Loucy (cell line): ENCODE measurements around the gene DIO3.

ENCODE experiments used
- H2AFZ ChIP-seq: fragments of 200-600 bp; sonication (generic); 2 replicates; pipeline ENCODE4 v1.6.0; 2016; ENCODE audit warnings: antibody characterized with exemption, mild to moderate bottlenecking, low read length, moderate library complexity
- H3F3A ChIP-seq: fragments of 200-600 bp; 2 replicates; pipeline ENCODE4 v1.6.0; 2016; ENCODE audit warnings: antibody characterized with exemption, low read depth, mild to moderate bottlenecking
- H3K27me3 ChIP-seq: fragments of 200-600 bp; sonication (generic); 2 replicates; pipeline ENCODE4 v1.6.1; 2014; ENCODE audit warnings: low read length, mild to moderate bottlenecking; ENCODE audit not compliant: insufficient read depth, poor library complexity, severe bottlenecking
- H3K36me3 ChIP-seq: fragments of 200-600 bp; sonication (generic); 2 replicates; pipeline ENCODE4 v1.6.1; 2016; ENCODE audit warnings: low read length; ENCODE audit not compliant: insufficient read depth
- H3K4me1 ChIP-seq: fragments of 200-600 bp; sonication (generic); 2 replicates; pipeline ENCODE4 v1.5.1; 2014; ENCODE audit warnings: low read length, mild to moderate bottlenecking; ENCODE audit not compliant: insufficient read depth, poor library complexity, severe bottlenecking
- H3K4me2 ChIP-seq: fragments of 200-600 bp; sonication (generic); 2 replicates; pipeline ENCODE4 v1.6.0; 2014; ENCODE audit warnings: antibody characterized with exemption, low read length, low read depth, mild to moderate bottlenecking; ENCODE audit not compliant: poor library complexity, severe bottlenecking
- H3K4me3 ChIP-seq: fragments of 200-600 bp; sonication (generic); 2 replicates; pipeline ENCODE4 v1.5.1; 2014; ENCODE audit warnings: low read length, mild to moderate bottlenecking, mixed read lengths; ENCODE audit not compliant: poor library complexity, severe bottlenecking
- H3K79me2 ChIP-seq: fragments of 200-600 bp; sonication (generic); 2 replicates; pipeline ENCODE4 v1.6.1; 2014; ENCODE audit warnings: low read length; ENCODE audit not compliant: insufficient read depth
- H3K9ac ChIP-seq: fragments of 200-600 bp; sonication (generic); 2 replicates; pipeline ENCODE4 v1.6.0; 2014; ENCODE audit warnings: mild to moderate bottlenecking, low read depth, low read length, moderate library complexity; ENCODE audit not compliant: poor library complexity, severe bottlenecking
- H3K9me2 ChIP-seq: fragments of 200-600 bp; sonication (generic); replicated peaks from 2 replicates; pipeline ENCODE4 v1.6.1; 2016; ENCODE audit warnings: low read depth, low read length, mixed read lengths
- H3K9me3 ChIP-seq: fragments of 200-600 bp; sonication (generic); 2 replicates; pipeline ENCODE4 v1.6.1; 2014; ENCODE audit warnings: mild to moderate bottlenecking, antibody characterized with exemption, low read length, low read depth; ENCODE audit not compliant: insufficient read depth
- H4K20me1 ChIP-seq: fragments of 200-600 bp; sonication (generic); 2 replicates; pipeline ENCODE4 v1.6.0; 2014; ENCODE audit warnings: antibody characterized with exemption, low read length, mild to moderate bottlenecking; ENCODE audit not compliant: insufficient read depth, poor library complexity, severe bottlenecking
- EZH2phosphoT487 ChIP-seq: fragments of 200-600 bp; IDR thresholded peaks from 2 replicates; pipeline ENCODE4 v1.6.1; 2018; ENCODE audit warnings: antibody characterized with exemption, mild to moderate bottlenecking, moderate library complexity, borderline replicate concordance
- TF ChIP-seq, protein P1 (sequence below): fragments of 200-600 bp; sonication (generic); conservative IDR thresholded peaks from 2 replicates; pipeline ENCODE4 v1.5.1; 2014; ENCODE audit warnings: mild to moderate bottlenecking, antibody characterized with exemption, low read length

DIO3 gene

DNA sequence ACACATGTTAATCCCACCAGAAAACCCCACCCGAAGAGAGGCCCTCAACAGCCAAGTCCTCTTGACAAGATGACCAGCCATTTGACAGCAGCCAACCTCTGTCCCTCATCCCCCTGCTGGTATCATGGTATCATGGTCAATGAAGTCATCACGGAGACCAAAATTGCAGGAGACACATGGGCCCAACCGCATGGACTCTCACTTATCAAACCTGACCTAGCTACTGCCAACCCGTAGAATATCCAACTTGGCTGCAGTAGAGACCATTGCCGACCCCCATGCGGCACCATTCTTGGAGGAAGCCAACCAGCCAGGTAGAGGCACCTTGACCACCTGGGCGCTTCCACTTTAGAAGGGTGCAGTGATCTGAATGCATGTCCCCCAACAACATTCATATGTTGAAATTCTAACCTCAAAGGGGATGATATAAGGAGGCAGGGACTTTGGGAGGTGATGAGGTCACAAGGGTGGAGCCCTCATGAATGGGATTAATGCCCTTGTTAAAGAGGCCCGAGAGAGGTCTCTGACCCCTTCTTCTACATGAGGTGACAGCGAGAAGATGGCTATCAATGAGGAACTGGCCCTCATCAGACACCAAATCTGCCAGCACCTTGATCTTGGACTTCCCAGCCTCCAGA lies 33.3 kb downstream of the DIO3 start:
- Histone ChIP-seq H3K4me1 (peaks cover 59% of the 10 kb centered on the region), H4K20me1 (no peaks in the 10 kb centered on the region), H3K79me2 (no peaks in the 10 kb centered on the region), H3K36me3 (no peaks in the 10 kb centered on the region), H3K27me3 (no peaks in the 10 kb centered on the region), H3K9ac (no peak overlapping the region), H3K9me2 (no peaks in the 10 kb centered on the region), H2AFZ (no peak overlapping the region), H3F3A (peaks cover 6% of the 10 kb centered on the region; the same call in 1 of the 2 replicates), H3K9me3 (no peaks in the 10 kb centered on the region), H3K4me2 (no peak overlapping the region), H3K4me3 (no peak overlapping the region)
- TF ChIP-seq, protein P1, sequence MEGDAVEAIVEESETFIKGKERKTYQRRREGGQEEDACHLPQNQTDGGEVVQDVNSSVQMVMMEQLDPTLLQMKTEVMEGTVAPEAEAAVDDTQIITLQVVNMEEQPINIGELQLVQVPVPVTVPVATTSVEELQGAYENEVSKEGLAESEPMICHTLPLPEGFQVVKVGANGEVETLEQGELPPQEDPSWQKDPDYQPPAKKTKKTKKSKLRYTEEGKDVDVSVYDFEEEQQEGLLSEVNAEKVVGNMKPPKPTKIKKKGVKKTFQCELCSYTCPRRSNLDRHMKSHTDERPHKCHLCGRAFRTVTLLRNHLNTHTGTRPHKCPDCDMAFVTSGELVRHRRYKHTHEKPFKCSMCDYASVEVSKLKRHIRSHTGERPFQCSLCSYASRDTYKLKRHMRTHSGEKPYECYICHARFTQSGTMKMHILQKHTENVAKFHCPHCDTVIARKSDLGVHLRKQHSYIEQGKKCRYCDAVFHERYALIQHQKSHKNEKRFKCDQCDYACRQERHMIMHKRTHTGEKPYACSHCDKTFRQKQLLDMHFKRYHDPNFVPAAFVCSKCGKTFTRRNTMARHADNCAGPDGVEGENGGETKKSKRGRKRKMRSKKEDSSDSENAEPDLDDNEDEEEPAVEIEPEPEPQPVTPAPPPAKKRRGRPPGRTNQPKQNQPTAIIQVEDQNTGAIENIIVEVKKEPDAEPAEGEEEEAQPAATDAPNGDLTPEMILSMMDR = no peak
- no peak for TF ChIP-seq EZH2phosphoT487

DNA sequence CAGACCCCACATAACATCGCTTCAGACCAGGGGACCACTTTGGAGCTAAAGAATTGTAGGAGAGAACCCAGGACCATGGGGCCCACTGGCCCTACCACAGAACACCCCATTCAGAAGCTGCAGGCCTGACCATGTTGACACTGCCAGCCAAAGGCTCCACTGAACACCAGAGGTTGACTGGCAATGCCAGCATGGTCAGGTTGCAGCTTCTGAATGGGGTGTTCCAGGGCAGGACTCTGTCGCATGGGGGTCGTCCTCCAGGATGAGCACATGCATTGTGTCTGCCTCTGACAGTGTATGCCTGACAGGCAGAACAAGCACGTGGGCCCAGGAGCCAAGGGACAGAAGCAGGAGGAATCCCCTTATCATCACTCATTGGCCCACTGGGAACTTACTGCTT lies 34.1 kb downstream of the DIO3 start:
- no peaks in the 10 kb centered on the region for H3K36me3 ChIP-seq
- no peak overlapping the region for H2AFZ ChIP-seq
- H3K9me3 ChIP-seq = no peaks in the 10 kb centered on the region
- no peak overlapping the region for H3K4me3 ChIP-seq
- TF ChIP-seq EZH2phosphoT487 = no peak
- TF ChIP-seq, protein P1 = no peak
- peaks cover 6% of the 10 kb centered on the region; the same call in 1 of the 2 replicates for H3F3A ChIP-seq
- no peak overlapping the region for H3K9ac ChIP-seq
- no peaks in the 10 kb centered on the region for H3K27me3 ChIP-seq
- H3K79me2 ChIP-seq = no peaks in the 10 kb centered on the region
- H4K20me1 ChIP-seq = no peaks in the 10 kb centered on the region
- no peak overlapping the region for H3K4me2 ChIP-seq
- H3K9me2 ChIP-seq = no peaks in the 10 kb centered on the region
- peaks cover 59% of the 10 kb centered on the region for H3K4me1 ChIP-seq

DNA sequence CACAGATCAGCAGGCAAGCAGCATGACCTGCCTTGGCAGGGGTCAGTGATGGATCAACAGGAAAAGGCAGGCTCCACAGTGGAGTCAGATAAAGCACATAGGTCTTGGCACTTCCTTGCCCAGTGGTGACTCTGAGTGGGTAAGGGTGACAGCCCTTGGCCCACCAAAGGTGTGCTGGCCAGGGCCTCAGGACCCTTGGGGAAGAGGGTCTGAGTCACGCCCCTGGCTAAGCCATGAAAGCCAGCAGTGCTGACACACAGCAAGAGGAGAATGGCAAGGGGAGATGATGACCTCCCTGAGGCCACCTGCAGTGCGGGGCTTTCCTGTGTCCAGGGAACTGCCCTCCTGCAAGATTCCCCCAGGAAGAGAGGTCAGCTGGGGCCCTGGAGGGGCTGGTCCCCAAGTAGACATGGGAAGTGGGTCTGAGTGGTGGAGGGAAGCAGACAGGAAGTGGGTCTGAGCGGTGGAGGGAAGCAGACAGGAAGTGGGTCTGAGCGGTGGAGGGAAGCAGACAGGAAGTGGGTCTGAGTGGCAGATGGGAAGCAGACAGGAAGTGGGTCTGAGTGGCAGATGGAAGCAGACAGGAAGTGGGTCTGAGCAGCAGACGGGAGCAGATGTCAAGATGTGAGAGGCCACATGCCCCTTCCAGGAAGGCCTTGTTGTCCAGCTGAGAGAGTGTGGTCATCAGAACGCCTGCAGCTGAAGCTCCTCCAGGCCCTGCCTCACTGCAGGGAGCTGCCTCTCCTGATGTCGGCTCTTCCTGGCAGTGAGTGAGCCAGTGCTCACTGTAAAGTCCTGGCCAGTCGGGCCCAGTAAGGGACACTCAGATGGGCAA lies 34.8 kb downstream of the DIO3 start:
- H3K9me3 ChIP-seq = no peaks in the 10 kb centered on the region
- H2AFZ ChIP-seq = no peak overlapping the region; the same call in 1 of the 2 replicates
- H4K20me1 ChIP-seq = no peaks in the 10 kb centered on the region
- peak overlapping the region; percentile 55 for H3K9ac ChIP-seq
- H3K36me3 ChIP-seq = no peaks in the 10 kb centered on the region
- no peak for TF ChIP-seq EZH2phosphoT487
- TF ChIP-seq, protein P1 = no peak
- peak overlapping the region; percentile 39 for H3K4me3 ChIP-seq
- no peaks in the 10 kb centered on the region for H3K9me2 ChIP-seq
- H3F3A ChIP-seq = peaks cover 6% of the 10 kb centered on the region; the same call in 1 of the 2 replicates
- H3K79me2 ChIP-seq = no peaks in the 10 kb centered on the region
- peak overlapping the region; percentile 62 for H3K4me2 ChIP-seq
- no peaks in the 10 kb centered on the region for H3K27me3 ChIP-seq
- H3K4me1 ChIP-seq = peaks cover 59% of the 10 kb centered on the region
